Hepatocyte (in vitro differentiated cells): ENCODE data around the gene NTSR1. TPM values are rescaled to one million over a fixed set of nuclear protein-coding genes. Genes with fewer than 3 reads are reported as not detected.
A peak's percentile ranks its signal among the peaks of the same experiment; 100 is the strongest.

Experiments
- DNase-seq: peaks from one replicate; pipeline ENCODE4 v3.0.0-alpha.2; 2016; ENCODE audit warnings: low spot score
- H2AFZ ChIP-seq: fragments of 200-600 bp; sonication (generic); 2 replicates; pipeline ENCODE4 v1.6.0; 2016; ENCODE audit warnings: antibody characterized with exemption, mild to moderate bottlenecking
- H3K27ac ChIP-seq: fragments of 200-600 bp; sonication (generic); 2 replicates; pipeline ENCODE4 v1.5.1; 2016; ENCODE audit warnings: mild to moderate bottlenecking
- H3K27me3 ChIP-seq: fragments of 200-600 bp; sonication (generic); 2 replicates; pipeline ENCODE4 v1.6.1; 2016
- H3K36me3 ChIP-seq: fragments of 200-600 bp; sonication (generic); replicated peaks from 2 replicates; pipeline ENCODE4 v1.5.1; 2016; ENCODE audit warnings: low read depth; ENCODE audit not compliant: insufficient read depth
- H3K4me1 ChIP-seq: fragments of 200-600 bp; sonication (generic); 2 replicates; pipeline ENCODE4 v1.5.1; 2016; ENCODE audit warnings: mild to moderate bottlenecking, moderate library complexity; ENCODE audit not compliant: insufficient read depth
- H3K4me2 ChIP-seq: fragments of 200-600 bp; sonication (generic); 2 replicates; pipeline ENCODE4 v1.6.0; 2016
- H3K4me3 ChIP-seq: fragments of 200-600 bp; sonication (generic); 2 replicates; pipeline ENCODE4 v1.5.1; 2016; ENCODE audit warnings: mild to moderate bottlenecking
- H3K79me2 ChIP-seq: fragments of 200-600 bp; sonication (generic); 2 replicates; pipeline ENCODE4 v1.6.0; 2017; ENCODE audit warnings: mild to moderate bottlenecking
- H3K9me2 ChIP-seq: fragments of 200-600 bp; sonication (generic); replicated peaks from 2 replicates; pipeline ENCODE4 v1.6.0; 2017; ENCODE audit warnings: mild to moderate bottlenecking; ENCODE audit not compliant: insufficient read depth
- H3K9me3 ChIP-seq: fragments of 200-600 bp; sonication (generic); 2 replicates; pipeline ENCODE4 v1.5.1; 2016; ENCODE audit warnings: low read depth, mild to moderate bottlenecking
- H4K20me1 ChIP-seq: fragments of 200-600 bp; sonication (generic); 2 replicates; pipeline ENCODE4 v1.6.0; 2016; ENCODE audit warnings: mild to moderate bottlenecking; ENCODE audit not compliant: insufficient read depth, poor library complexity, severe bottlenecking
- EZH2 ChIP-seq: fragments of 200-600 bp; sonication (generic); IDR thresholded peaks from 2 replicates; pipeline ENCODE4 v1.6.1; 2016; ENCODE audit warnings: antibody characterized with exemption, mild to moderate bottlenecking, borderline replicate concordance
- EZH2phosphoT487 ChIP-seq: fragments of 200-600 bp; sonication (generic); IDR thresholded peaks from one replicate; pipeline ENCODE4 v1.6.1; 2018; ENCODE audit warnings: antibody characterized with exemption, mild to moderate bottlenecking, low read depth, moderate library complexity; ENCODE audit not compliant: unreplicated experiment, severe bottlenecking
- WGBS: methylation state at CpG from one replicate; pipeline ENCODE4 v1.1.6; 2016; ENCODE audit warnings: low lambda C conversion rate; ENCODE audit errors: missing lambda C conversion rate; 5-methylcytosine and 5-hydroxymethylcytosine counted together
- polyA plus RNA-seq: library from polyadenylated mRNA; unstranded; fragments of >200 nt; fragmentation: Nextera tagmentation; extraction: Ambion mirVana; gene quantifications from 2 replicates; pipeline ENCODE4 v1.2.1, GENCODE V29; 2016
- total RNA-seq: library from RNA; depleted of rRNA; stranded (reverse); fragments of >200 nt; gene quantifications from 2 replicates; pipeline ENCODE4 v1.2.3, GENCODE V29; 2014
- TF ChIP-seq, protein P1 (sequence below): fragments of 200-600 bp; sonication (generic); IDR thresholded peaks from 2 replicates; pipeline ENCODE4 v1.5.1; 2016; ENCODE audit warnings: antibody characterized with exemption, mild to moderate bottlenecking; ENCODE audit not compliant: poor library complexity

NTSR1 gene
- total and polyA plus RNA-seq, 2 experiments from 2014 or later: 0.37 TPM; not detected in 1

GRCh38 chr20:62758226-62758912 lies 49.7 kb downstream of the NTSR1 start:
- 84% methylated on average over 16 of the region's 16 CpGs for WGBS
- H4K20me1 ChIP-seq: no peaks in the 10 kb centered on the region
- no peak overlapping the region for H2AFZ ChIP-seq
- H3K27me3 ChIP-seq: no peaks in the 10 kb centered on the region
- no peak overlapping the region for H3K4me3 ChIP-seq
- no peak overlapping the region for H3K4me2 ChIP-seq
- no peaks in the 10 kb centered on the region for H3K9me2 ChIP-seq
- peaks cover 17% of the 10 kb centered on the region for H3K4me1 ChIP-seq
- H3K36me3 ChIP-seq: no peaks in the 10 kb centered on the region
- TF ChIP-seq, protein P1, sequence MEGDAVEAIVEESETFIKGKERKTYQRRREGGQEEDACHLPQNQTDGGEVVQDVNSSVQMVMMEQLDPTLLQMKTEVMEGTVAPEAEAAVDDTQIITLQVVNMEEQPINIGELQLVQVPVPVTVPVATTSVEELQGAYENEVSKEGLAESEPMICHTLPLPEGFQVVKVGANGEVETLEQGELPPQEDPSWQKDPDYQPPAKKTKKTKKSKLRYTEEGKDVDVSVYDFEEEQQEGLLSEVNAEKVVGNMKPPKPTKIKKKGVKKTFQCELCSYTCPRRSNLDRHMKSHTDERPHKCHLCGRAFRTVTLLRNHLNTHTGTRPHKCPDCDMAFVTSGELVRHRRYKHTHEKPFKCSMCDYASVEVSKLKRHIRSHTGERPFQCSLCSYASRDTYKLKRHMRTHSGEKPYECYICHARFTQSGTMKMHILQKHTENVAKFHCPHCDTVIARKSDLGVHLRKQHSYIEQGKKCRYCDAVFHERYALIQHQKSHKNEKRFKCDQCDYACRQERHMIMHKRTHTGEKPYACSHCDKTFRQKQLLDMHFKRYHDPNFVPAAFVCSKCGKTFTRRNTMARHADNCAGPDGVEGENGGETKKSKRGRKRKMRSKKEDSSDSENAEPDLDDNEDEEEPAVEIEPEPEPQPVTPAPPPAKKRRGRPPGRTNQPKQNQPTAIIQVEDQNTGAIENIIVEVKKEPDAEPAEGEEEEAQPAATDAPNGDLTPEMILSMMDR: no peak
- TF ChIP-seq EZH2phosphoT487 (no peak), EZH2 (no peak)
- DNase-seq: no peak
- no peak overlapping the region for H3K27ac ChIP-seq
- no peaks in the 10 kb centered on the region for H3K79me2 ChIP-seq
- no peaks in the 10 kb centered on the region for H3K9me3 ChIP-seq

- Histone ChIP-seq H3K4me1 (peaks cover 17% of the 10 kb centered on the region), H3K4me3 (no peak overlapping the region), H3K9me2 (no peaks in the 10 kb centered on the region), H4K20me1 (no peaks in the 10 kb centered on the region), H3K27ac (no peak overlapping the region), H3K9me3 (no peaks in the 10 kb centered on the region), H3K4me2 (no peak overlapping the region), H3K36me3 (no peaks in the 10 kb centered on the region), H3K79me2 (no peaks in the 10 kb centered on the region), H2AFZ (no peak overlapping the region), H3K27me3 (no peaks in the 10 kb centered on the region)
- TF ChIP-seq, protein P1: no peak
- no peak for TF ChIP-seq EZH2phosphoT487
- TF ChIP-seq EZH2: no peak
- 90% methylated on average over 17 of the region's 20 CpGs for WGBS
- no peak for DNase-seq
These were observed 51.4 kb downstream of the NTSR1 start for GRCh38 chr20:62759981-62760431.

DNA sequence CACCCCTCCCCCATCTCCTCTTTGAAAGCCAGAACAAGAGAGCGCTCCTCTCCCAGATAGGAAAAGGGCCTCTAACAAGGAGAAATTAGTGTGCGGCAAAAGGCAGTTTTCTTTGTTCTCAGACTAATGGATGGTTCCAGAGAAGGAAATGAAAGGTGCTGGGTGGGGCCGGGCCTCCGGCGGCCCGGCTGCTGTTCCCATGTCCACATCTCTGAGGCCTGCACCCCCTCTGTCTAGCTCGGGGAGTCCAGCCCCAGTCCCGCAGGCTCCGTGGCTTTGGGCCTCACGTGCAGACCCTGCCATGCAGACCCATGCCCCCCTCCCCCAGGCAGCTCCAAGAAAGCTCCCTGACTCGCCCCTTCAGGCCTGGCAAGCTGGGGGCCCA lies 51.8 kb downstream of the NTSR1 start:
- H3K27ac ChIP-seq: peak overlapping the region; percentile 38
- WGBS: 50% methylated on average over 11 of the region's 11 CpGs
- no peaks in the 10 kb centered on the region for H3K27me3 ChIP-seq

More for the DNA sequence above, 51.8 kb downstream of the NTSR1 start:
- no peaks in the 10 kb centered on the region for H3K79me2 ChIP-seq
- H3K9me3 ChIP-seq: no peaks in the 10 kb centered on the region
- no peaks in the 10 kb centered on the region for H3K9me2 ChIP-seq
- TF ChIP-seq, protein P1: no peak
- TF ChIP-seq EZH2 (no peak), EZH2phosphoT487 (no peak)
- no peak overlapping the region for H2AFZ ChIP-seq
- H3K36me3 ChIP-seq: no peaks in the 10 kb centered on the region
- H4K20me1 ChIP-seq: no peaks in the 10 kb centered on the region
- H3K4me1 ChIP-seq: peaks cover 17% of the 10 kb centered on the region
- no peak for DNase-seq
- no peak overlapping the region for H3K4me2 ChIP-seq
- no peak overlapping the region for H3K4me3 ChIP-seq
